A549 (cell line): ENCODE data around the gene TTYH3. TPM values are rescaled to one million over a fixed set of nuclear protein-coding genes. Genes with fewer than 3 reads are reported as not detected.

ENCODE experiments used
- ATAC-seq, 2 experiments: fragments of 200-7000 bp in 1 of 2; fragments of >200 bp in 1 of 2; cut with Nextera tagmentation in 1 of 2; cut with Tn5 transposase in 1 of 2; 3 replicates each; pipeline versions ENCODE4 v1.8.0 to v1.9.1; 2018 to 2020; ENCODE audit warnings: mild to moderate bottlenecking in 1 of 2, moderate library complexity in 1 of 2
- CTCF ChIA-PET: fragments of 300-600 bp; sonication (Branson Sonifier 250); formaldehyde crosslinking; extraction: SDS; loops from one replicate; lab custom pipeline; 2021; ENCODE audit warnings: antibody characterized with exemption, inconsistent platforms; lab: Yijun Ruan, JAX
- POLR2A ChIA-PET: fragments of 350-600 bp; formaldehyde crosslinking; extraction: SDS; loops from one replicate; lab custom pipeline; 2021; ENCODE audit warnings: antibody characterized with exemption, inconsistent platforms; lab: Yijun Ruan, JAX
- DNase-seq, 2 experiments: peaks; one replicate each; pipeline versions ENCODE4 v3.0.0 to v3.0.0-alpha.2; 2011 to 2016; ENCODE audit warnings: low read depth in 1 of 2, low spot score in 1 of 2
- FAIRE-seq: peaks from 2 replicates; lab custom pipeline; 2011; peaks lifted over from hg19 to GRCh38; lab: Jason Lieb, UNC
- H3K27ac ChIP-seq, 2 experiments: fragments of >200 bp; sonication (Bioruptor Twin); formaldehyde crosslinking; 3 replicates each; pipeline ENCODE4 v1.5.1; 2016 to 2017
- H3K4me1 ChIP-seq: fragments of >200 bp; sonication (Bioruptor Twin); formaldehyde crosslinking; 3 replicates; pipeline ENCODE4 v1.6.1; 2016
- H3K4me2 ChIP-seq: fragments of >200 bp; sonication (Bioruptor Twin); formaldehyde crosslinking; 3 replicates; pipeline ENCODE4 v1.6.1; 2016
- H3K4me3 ChIP-seq: fragments of >200 bp; sonication (Bioruptor Twin); formaldehyde crosslinking; 3 replicates; pipeline ENCODE4 v1.5.1; 2016
- H3K9me3 ChIP-seq: fragments of >200 bp; sonication (Bioruptor Twin); formaldehyde crosslinking; 3 replicates; pipeline ENCODE4 v1.6.1; 2016
- BCL3 ChIP-seq: fragments of >200 bp; sonication (Bioruptor Twin); formaldehyde crosslinking; IDR thresholded peaks from 3 replicates; pipeline ENCODE4 v1.6.1; 2016
- CBX2 ChIP-seq: fragments of 200-600 bp; sonication (generic); IDR thresholded peaks from 2 replicates; pipeline ENCODE4 v1.6.1; 2016; ENCODE audit warnings: low read depth, mild to moderate bottlenecking, borderline replicate concordance
- CEBPB ChIP-seq, 2 experiments: fragments of >200 bp in 1 of 2; sonication (Bioruptor Twin) in 1 of 2; formaldehyde crosslinking in 1 of 2; IDR thresholded peaks; 2 replicates each; pipeline ENCODE4 v1.6.1; 2012 to 2016
- CTCF ChIP-seq: fragments of >200 bp; sonication (Bioruptor Twin); formaldehyde crosslinking; IDR thresholded peaks from 3 replicates; pipeline ENCODE4 v1.5.1; 2016
- EHF ChIP-seq: fragments of 250-450 bp; sonication (Bioruptor Pico); IDR thresholded peaks from 2 replicates; pipeline ENCODE4 v1.5.0; 2020; ENCODE audit warnings: mild to moderate bottlenecking
- ELK1 ChIP-seq: fragments of 150-350 bp; IDR thresholded peaks from 2 replicates; pipeline ENCODE4 v1.6.1; 2014; ENCODE audit warnings: low read depth, mild to moderate bottlenecking, low read length
- FOXS1 ChIP-seq: fragments of 250-450 bp; sonication (Bioruptor Pico); IDR thresholded peaks from 2 replicates; pipeline ENCODE4 v1.5.0; 2020; ENCODE audit warnings: mild to moderate bottlenecking, moderate library complexity
- HDAC2 ChIP-seq: fragments of 200-600 bp; sonication (generic); IDR thresholded peaks from 2 replicates; pipeline ENCODE4 v1.6.1; 2016
- HES2 ChIP-seq: fragments of >200 bp; sonication (Bioruptor Twin); formaldehyde crosslinking; IDR thresholded peaks from 2 replicates; pipeline ENCODE4 v1.6.1; 2016
- HEYL ChIP-seq: fragments of 250-450 bp; sonication (Bioruptor Pico); IDR thresholded peaks from 2 replicates; pipeline ENCODE4 v1.8.0; 2021; ENCODE audit warnings: mild to moderate bottlenecking, moderate library complexity
- HOXB13 ChIP-seq: fragments of 250-450 bp; sonication (Bioruptor Pico); IDR thresholded peaks from 2 replicates; pipeline ENCODE4 v1.5.0; 2020; ENCODE audit warnings: low read depth, mild to moderate bottlenecking, moderate library complexity
- KDM1A ChIP-seq: fragments of 200-600 bp; sonication (generic); IDR thresholded peaks from 2 replicates; pipeline ENCODE4 v1.6.1; 2016; ENCODE audit warnings: low read depth, mild to moderate bottlenecking
- NFE2L2 ChIP-seq: fragments of 150-350 bp; conservative IDR thresholded peaks from 2 replicates; pipeline ENCODE4 v1.6.1; 2014; ENCODE audit warnings: low read length
- PBX3 ChIP-seq: IDR thresholded peaks from 2 replicates; pipeline ENCODE4 v1.6.1; 2012
- PHF8 ChIP-seq: fragments of 200-600 bp; sonication (generic); IDR thresholded peaks from 2 replicates; pipeline ENCODE4 v1.6.1; 2016; ENCODE audit warnings: low read depth, mild to moderate bottlenecking, antibody characterized with exemption, moderate library complexity, borderline replicate concordance
- RAD21 ChIP-seq, 2 experiments: fragments of >200 bp in 1 of 2; sonication (Bioruptor Twin) in 1 of 2; formaldehyde crosslinking in 1 of 2; IDR thresholded peaks in 1 of 2; conservative IDR thresholded peaks in 1 of 2; 2 replicates in 1 of 2; 3 replicates in 1 of 2; pipeline ENCODE4 v1.6.1; 2012 to 2018; ENCODE audit warnings: inconsistent platforms in 1 of 2
- RCOR1 ChIP-seq: fragments of 150-350 bp; IDR thresholded peaks from 2 replicates; pipeline ENCODE4 v1.6.1; 2014; ENCODE audit warnings: antibody characterized with exemption, low read length, low read depth
- REST ChIP-seq: fragments of 200-600 bp; sonication (generic); IDR thresholded peaks from 2 replicates; pipeline ENCODE4 v1.6.1; 2016; ENCODE audit warnings: antibody characterized with exemption, mild to moderate bottlenecking, moderate library complexity
- RFX5 ChIP-seq: fragments of 450-650 bp; IDR thresholded peaks from 2 replicates; pipeline ENCODE4 v1.7.1; 2014; ENCODE audit warnings: antibody characterized with exemption, mild to moderate bottlenecking, moderate library complexity
- USF2 ChIP-seq: fragments of 450-650 bp; IDR thresholded peaks from 2 replicates; pipeline ENCODE4 v1.6.1; 2014; ENCODE audit warnings: antibody characterized with exemption
- ZFP36 ChIP-seq: fragments of 450-650 bp; IDR thresholded peaks from 2 replicates; pipeline ENCODE4 v1.6.1; 2014; ENCODE audit warnings: borderline replicate concordance; ENCODE audit not compliant: partially characterized antibody
- WGBS: methylation state at CpG from one replicate; pipeline ENCODE4 v1.1.6; 2017; ENCODE audit errors: missing lambda C conversion rate; 5-methylcytosine and 5-hydroxymethylcytosine counted together
- polyA plus RNA-seq, 4 experiments: library from polyadenylated mRNA; depleted of rRNA in 3 of 4; stranded (reverse); fragments of >200 nt; fragmentation: RNase III in 1 of 4; extraction: RNeasy Plus Mini Kit Qiagen cat#74134 plus additional on column Dnase treatment in 1 of 4; gene quantifications; 2 replicates in 3 of 4; 3 replicates in 1 of 4; pipeline ENCODE4 v1.2.3, GENCODE V29; 2011 to 2017

The TTYH3 gene
- polyA plus RNA-seq, 2 of the 4 experiments (the other 2 are of a cell fraction) = 11.3 to 43.6 TPM

GRCh38 chr7:2601065-2601464, 30.7 kb upstream of the TTYH3 start:
- DNase-seq = no peak
- ChIA-PET CTCF (interaction anchor here (1.0 kb wide), 1 partner anchor 25 kb away, joined by 3 read pairs; no protein-coding TSS in a partner anchor), POLR2A (no interaction called here)
- TF ChIP-seq HOXB13 (CRISPR knock-in tag) = no peak
- no peaks in the 10 kb centered on the region for H3K9me3 ChIP-seq
- H3K27ac ChIP-seq = no peak overlapping the region
- H3K4me2 ChIP-seq = no peak overlapping the region
- WGBS = 87% methylated on average over 8 of the region's 9 CpGs
- no peaks in the 10 kb centered on the region for H3K4me1 ChIP-seq
- FAIRE-seq = no peak
- ATAC-seq = no peak
- H3K4me3 ChIP-seq = no peak overlapping the region

GRCh38 chr7:2601907-2602306, 29.9 kb upstream of the TTYH3 start:
- no peak for DNase-seq
- no peak for TF ChIP-seq HDAC2
- TF ChIP-seq RAD21 (conservative IDR thresholded peaks at IDR 0.05 in 1 of 2, IDR thresholded peaks at IDR 0.05 in 1 of 2) = no peak
- no peak for TF ChIP-seq FOXS1 (CRISPR knock-in tag)
- no peak for TF ChIP-seq USF2
- TF ChIP-seq RCOR1 = no peak
- TF ChIP-seq CBX2 = no peak
- no peak for TF ChIP-seq EHF (CRISPR knock-in tag)
- no peak for TF ChIP-seq PHF8
- no peak for TF ChIP-seq KDM1A
- TF ChIP-seq NFE2L2 = no peak
- no peak for TF ChIP-seq ZFP36
- no peak for TF ChIP-seq RFX5
- TF ChIP-seq PBX3 = no peak
- TF ChIP-seq CEBPB (IDR thresholded peaks at IDR 0.05) = no peak
- TF ChIP-seq HES2 = no peak
- no peak for TF ChIP-seq ELK1
- TF ChIP-seq CTCF = no peak
- no peak for TF ChIP-seq REST
- no peak for TF ChIP-seq HEYL (CRISPR knock-in tag)
- no peak for TF ChIP-seq BCL3
- CTCF ChIA-PET = interaction anchor here (0.6 to 3.4 kb wide), 3 partner anchors 15 to 943 kb away, joined by 3 to 11 read pairs (median 5); no protein-coding TSS in a partner anchor
- H3K27ac ChIP-seq = no peak overlapping the region
- POLR2A ChIA-PET = no interaction called here
- no peak; a peak in 2 of 6 replicates for ATAC-seq
- H3K4me2 ChIP-seq = no peak overlapping the region
- H3K9me3 ChIP-seq = no peaks in the 10 kb centered on the region
- no peak for FAIRE-seq
- H3K4me3 ChIP-seq = no peak overlapping the region
- H3K4me1 ChIP-seq = no peaks in the 10 kb centered on the region
- 89% methylated on average over 11 of the region's 11 CpGs for whole genome bisulfite sequencing
